ENCODE results near the gene RBMS3.
"Not testable (repeated sequence)": the region's sequence is repeated elsewhere in the genome, so short reads cannot be mapped to it uniquely, and the experiment has no call there.

RBMS3 gene

GRCh38 chr3:29777869-29778268 lies 497.0 kb downstream of the RBMS3 start:
- DNase-seq (ENCODE audit: low read depth) = no peak

DNA sequence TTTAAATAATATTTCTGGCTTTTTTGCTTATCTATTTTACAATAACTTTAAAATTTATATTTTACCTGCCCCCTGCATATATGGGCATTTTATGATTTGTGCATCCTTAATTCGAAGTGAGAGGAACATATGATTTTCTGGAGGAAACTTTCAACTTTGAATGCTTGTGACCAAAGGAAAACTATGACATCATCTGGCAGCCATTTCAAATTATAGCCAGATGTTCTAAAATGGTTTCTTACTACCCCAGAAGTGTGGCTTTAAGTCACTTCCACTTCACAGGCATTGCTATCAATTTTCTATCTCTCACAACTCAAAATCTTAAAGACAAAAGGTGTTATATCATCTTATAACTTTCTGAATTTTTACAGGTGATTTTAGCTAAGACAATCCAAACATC lies 508.8 kb downstream of the RBMS3 start:
- no peak for DNase-seq (ENCODE audit: low read depth)

- no peak for DNase-seq (ENCODE audit: low read depth)
These were observed 515.9 kb downstream of the RBMS3 start for GRCh38 chr3:29796808-29797207.

GRCh38 chr3:29802057-29802456 lies 521.2 kb downstream of the RBMS3 start:
- DNase-seq (ENCODE audit: low read depth) = no peak

DNA sequence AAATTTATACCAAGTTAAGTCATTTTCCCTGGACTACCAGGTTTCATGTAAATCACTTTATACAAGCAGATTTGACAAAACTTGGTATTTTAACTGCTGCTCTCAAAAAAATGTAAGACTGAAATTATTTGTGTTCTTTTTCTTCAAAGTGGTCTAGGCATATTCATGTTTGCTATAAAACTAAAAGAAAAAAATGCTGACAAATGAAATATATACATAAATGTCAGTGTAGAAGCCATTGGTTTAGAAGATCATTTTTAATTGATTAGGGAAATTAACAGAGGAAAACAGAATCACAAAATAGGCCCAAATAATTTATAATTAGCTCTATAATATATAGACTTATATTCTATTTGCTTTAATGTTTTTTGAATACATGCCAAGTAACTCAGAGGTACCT lies 523.2 kb downstream of the RBMS3 start:
- no peak for DNase-seq (ENCODE audit: low read depth)

DNA sequence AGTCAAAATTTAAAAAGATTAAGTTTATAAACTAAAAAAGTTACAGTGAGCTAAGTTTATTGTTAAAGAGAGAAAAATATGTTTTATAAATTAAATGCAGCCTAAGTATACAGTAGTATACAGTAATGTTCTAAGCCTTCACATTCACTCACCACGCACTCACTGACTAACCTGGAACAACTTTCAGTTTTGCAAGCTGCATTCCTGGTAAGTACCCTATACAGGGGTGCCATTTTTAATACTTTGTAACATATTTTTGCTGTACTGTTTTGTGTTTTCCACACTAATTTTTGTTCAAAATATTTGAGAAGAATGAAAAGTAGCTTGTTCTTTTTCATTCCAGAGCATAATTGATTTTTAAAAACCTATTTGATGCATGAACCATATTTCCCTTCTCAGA lies 524.9 kb downstream of the RBMS3 start:
- DNase-seq (ENCODE audit: low read depth) = no peak

GRCh38 chr3:29808324-29808723 lies 527.5 kb downstream of the RBMS3 start:
- not testable (repeated sequence) for DNase-seq (ENCODE audit: low read depth)

DNA sequence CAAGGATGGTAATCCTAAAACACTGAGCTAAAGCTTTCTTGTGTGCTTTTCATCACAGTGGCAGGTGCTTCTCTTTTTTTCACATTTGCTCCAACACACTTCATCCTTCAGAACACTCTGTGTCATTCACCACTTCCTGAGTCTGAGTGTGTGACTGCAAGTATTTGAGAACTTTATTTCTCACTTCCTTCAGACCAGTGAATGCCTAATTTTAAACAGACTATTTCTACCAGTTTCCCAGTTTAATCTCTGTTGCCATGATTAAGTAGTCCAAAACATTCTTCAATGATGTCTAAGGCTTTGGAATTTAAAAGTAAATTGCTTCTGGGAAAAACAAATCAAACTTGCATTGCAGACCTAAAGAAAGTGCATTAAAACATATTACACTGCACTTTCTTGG lies 541.2 kb downstream of the RBMS3 start:
- DNase-seq (ENCODE audit: low read depth) = peak; percentile 20

- no peak for DNase-seq (ENCODE audit: low read depth)
These were observed 542.4 kb downstream of the RBMS3 start for GRCh38 chr3:29823233-29823632.

GRCh38 chr3:29826712-29827111 lies 545.8 kb downstream of the RBMS3 start:
- no peak for DNase-seq (ENCODE audit: low read depth)

GRCh38 chr3:29827756-29828155 lies 546.9 kb downstream of the RBMS3 start:
- no peak for DNase-seq (ENCODE audit: low read depth)

GRCh38 chr3:29829340-29829739 lies 548.5 kb downstream of the RBMS3 start:
- DNase-seq (ENCODE audit: low read depth) = no peak

DNA sequence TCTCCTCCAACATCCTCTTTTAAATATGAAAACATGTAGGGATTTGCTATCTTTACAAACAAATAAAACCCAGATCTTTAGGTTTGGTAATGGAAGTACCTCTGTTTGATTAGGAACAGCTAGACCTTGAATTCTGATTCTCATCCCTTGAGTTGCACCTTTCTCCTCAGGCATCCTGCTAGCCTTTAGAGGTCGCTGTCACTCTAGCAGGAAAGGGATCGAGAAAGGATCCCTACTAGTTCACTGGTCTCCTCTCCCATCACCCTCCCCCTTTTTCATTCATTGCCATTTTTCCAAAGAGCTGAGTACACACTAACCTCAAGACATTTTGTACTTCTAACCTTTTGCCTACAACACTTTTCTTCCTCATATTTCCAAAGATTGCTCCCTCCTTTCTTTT lies 569.8 kb downstream of the RBMS3 start:
- DNase-seq (ENCODE audit: low read depth) = no peak

DNA sequence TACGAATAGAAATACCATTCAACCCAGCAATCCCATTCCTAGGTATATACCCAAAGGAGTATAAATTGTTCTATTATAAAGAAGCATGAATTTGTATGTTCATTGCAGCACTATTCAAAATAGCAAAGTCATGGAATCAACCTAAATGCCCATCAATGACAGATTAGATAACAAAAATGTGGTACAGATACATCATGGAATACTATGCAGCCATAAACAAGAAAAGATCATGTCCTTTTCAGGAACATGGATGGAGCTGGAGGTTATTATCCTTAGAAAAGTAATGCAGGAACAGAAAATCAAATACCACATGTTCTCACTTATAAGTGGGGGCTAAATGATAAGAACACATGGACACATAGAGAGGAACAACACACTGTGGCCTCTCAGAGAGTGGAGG lies 571.9 kb downstream of the RBMS3 start:
- DNase-seq (ENCODE audit: low read depth) = no peak

DNA sequence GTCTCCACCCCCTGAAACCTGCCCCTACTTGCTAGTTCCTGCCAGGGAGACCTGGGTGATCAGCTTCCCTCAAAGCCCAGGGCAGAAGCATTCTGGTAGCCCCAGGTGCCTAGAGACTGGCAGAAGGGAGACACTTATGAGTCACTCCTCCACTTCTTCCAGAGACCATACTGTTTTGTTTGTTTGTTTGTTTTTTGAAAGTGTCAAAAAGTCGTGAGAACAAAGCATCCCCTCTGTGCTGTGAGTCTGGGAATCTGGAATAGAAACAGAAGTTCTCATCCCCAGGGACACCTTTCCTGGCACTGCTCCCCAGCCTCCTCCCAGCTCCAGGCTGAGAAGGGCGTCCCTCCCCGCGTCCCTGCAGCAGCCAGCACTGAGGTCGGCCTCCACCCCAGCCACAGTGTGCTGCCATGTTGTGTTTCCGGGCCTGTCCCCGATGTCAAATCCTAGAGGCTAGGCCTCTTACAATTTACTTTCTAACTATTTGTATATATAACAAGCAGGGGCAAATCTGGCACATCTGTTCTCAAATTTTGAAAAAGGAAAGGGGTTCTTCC lies 573.0 kb downstream of the RBMS3 start:
- DNase-seq (ENCODE audit: low read depth) = no peak

- DNase-seq (ENCODE audit: low read depth) = no peak
These were observed 574.0 kb downstream of the RBMS3 start for GRCh38 chr3:29854821-29855220.

- no peak for DNase-seq (ENCODE audit: low read depth)
These were observed 578.9 kb downstream of the RBMS3 start for GRCh38 chr3:29859726-29860270.

GRCh38 chr3:29864809-29865208 lies 583.9 kb downstream of the RBMS3 start:
- no peak for DNase-seq (ENCODE audit: low read depth)

- DNase-seq (ENCODE audit: low read depth) = no peak
These were observed 587.8 kb downstream of the RBMS3 start for GRCh38 chr3:29868543-29869101.

GRCh38 chr3:29870136-29870535 lies 589.3 kb downstream of the RBMS3 start:
- DNase-seq (ENCODE audit: low read depth) = no peak

DNA sequence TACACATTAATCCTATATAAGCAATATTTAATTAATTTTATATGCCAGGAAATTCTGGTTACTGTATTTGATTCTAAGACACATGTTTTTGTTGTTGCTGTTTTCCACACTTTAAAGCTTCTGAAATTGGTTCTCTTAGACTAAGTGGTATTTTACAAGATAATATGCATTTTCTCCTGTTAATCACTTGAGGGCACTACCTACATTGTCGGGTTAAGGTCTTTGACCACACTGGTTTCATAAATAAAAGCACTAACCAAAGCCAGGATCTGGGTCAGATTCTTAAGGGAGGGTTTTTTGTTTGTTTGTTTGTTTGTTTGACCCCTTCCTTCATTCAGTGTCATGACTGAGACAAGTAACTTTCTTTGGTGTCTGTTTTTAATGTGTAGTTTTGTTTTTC lies 590.2 kb downstream of the RBMS3 start:
- no peak for DNase-seq (ENCODE audit: low read depth)

- DNase-seq (ENCODE audit: low read depth) = no peak
These were observed 599.9 kb downstream of the RBMS3 start for GRCh38 chr3:29880809-29881208.

DNA sequence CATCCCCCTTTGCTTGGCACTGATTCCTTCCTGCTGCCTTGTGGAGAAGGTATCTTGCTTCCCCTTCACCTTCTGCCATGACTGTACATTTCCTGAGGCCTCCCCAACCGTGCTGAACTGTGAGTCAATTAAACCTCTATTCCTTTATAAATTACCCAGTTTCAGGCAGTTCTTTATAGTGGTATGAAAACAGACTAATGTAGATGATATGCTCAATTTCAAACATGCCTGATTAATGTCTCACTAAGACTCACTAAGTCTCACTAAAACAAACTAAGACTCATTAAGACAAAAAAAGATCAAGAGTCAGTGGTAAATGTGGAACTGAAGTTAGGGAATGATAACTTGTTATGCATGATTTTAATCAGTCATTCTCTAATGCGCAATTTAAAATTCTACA lies 606.6 kb downstream of the RBMS3 start:
- no peak for DNase-seq (ENCODE audit: low read depth)

DNA sequence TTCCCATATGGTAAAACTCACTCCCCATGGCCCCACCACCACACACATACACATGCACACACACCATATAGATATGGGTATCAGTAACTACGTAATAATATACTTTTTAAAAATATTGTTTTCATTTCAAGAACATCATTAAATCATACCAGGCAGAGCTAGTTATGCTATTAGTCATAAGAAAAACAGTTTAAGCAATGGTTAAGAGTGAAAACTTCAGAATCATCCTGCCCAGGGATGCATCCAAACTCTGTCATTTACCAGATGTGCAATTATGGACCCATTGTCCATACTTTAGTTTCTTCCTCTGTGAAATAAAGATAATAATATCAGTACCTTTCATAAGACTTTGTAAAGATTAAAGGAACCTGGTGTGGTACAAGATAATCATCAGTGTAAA lies 608.3 kb downstream of the RBMS3 start:
- DNase-seq (ENCODE audit: low read depth) = peak; percentile 12
